Neural cell (in vitro differentiated cells): ENCODE measurements around the gene SPAG8. TPM values are rescaled to one million over a fixed set of nuclear protein-coding genes. Genes with fewer than 3 reads are reported as not detected.

Experiments used
- H2AFZ ChIP-seq: fragments of 200-600, 300-800 bp; sonication (generic), shearing (Covaris generic); 2 replicates; pipeline ENCODE4 v1.6.0; 2014; ENCODE audit warnings: low read depth, mild to moderate bottlenecking, antibody characterized with exemption, low read length, moderate library complexity
- H3F3A ChIP-seq: fragments of 200-600 bp; shearing (Covaris generic); 2 replicates; pipeline ENCODE4 v1.6.1; 2016; ENCODE audit warnings: mild to moderate bottlenecking, moderate library complexity, mixed read lengths, antibody characterized with exemption, low read length; ENCODE audit not compliant: insufficient read depth, poor library complexity, severe bottlenecking
- H3K27ac ChIP-seq: fragments of 200-600, 300-800 bp; sonication (generic), shearing (Covaris generic); 2 replicates; pipeline ENCODE4 v1.5.1; 2014; ENCODE audit warnings: mild to moderate bottlenecking, low read length, moderate library complexity
- H3K27me3 ChIP-seq: fragments of 300-800, 200-600 bp; sonication (generic), shearing (Covaris generic); 2 replicates; pipeline ENCODE4 v1.6.0; 2014; ENCODE audit warnings: mild to moderate bottlenecking, low read depth, low read length, moderate library complexity; ENCODE audit not compliant: insufficient read depth
- H3K36me3 ChIP-seq: fragments of 300-800, 200-600 bp; sonication (generic), shearing (Covaris generic); 2 replicates; pipeline ENCODE4 v1.5.1; 2014; ENCODE audit warnings: mild to moderate bottlenecking, antibody characterized with exemption, low read length, moderate library complexity; ENCODE audit not compliant: insufficient read depth
- H3K4me2 ChIP-seq: fragments of 300-800, 200-600 bp; sonication (generic), shearing (Covaris generic); 2 replicates; pipeline ENCODE4 v1.6.0; 2014; ENCODE audit warnings: mild to moderate bottlenecking, low read length
- H3K4me3 ChIP-seq: fragments of 300-800, 200-600 bp; sonication (generic), shearing (Covaris generic); 2 replicates; pipeline ENCODE4 v1.5.1; 2014; ENCODE audit warnings: mild to moderate bottlenecking, low read length, moderate library complexity
- H3K79me2 ChIP-seq: fragments of 200-600 bp; shearing (Covaris generic); replicated peaks from 2 replicates; pipeline ENCODE4 v1.6.0; 2014; ENCODE audit warnings: mild to moderate bottlenecking, low read length, moderate library complexity; ENCODE audit not compliant: insufficient read depth
- H3K9ac ChIP-seq: fragments of 300-800, 200-600 bp; sonication (generic), shearing (Covaris generic); 2 replicates; pipeline ENCODE4 v1.6.1; 2016; ENCODE audit warnings: mild to moderate bottlenecking, low read length, mixed read lengths
- H3K9me2 ChIP-seq: fragments of 200-600 bp; shearing (Covaris generic); 2 replicates; pipeline ENCODE4 v1.6.1; 2016; ENCODE audit warnings: mild to moderate bottlenecking, low read length, mixed read lengths; ENCODE audit not compliant: insufficient read depth
- H3K9me3 ChIP-seq: fragments of 200-600, 300-800 bp; sonication (generic), shearing (Covaris generic); 2 replicates; pipeline ENCODE4 v1.6.1; 2016; ENCODE audit warnings: mild to moderate bottlenecking, mixed run types, low read length, moderate library complexity, mixed read lengths
- H4K20me1 ChIP-seq: fragments of 200-600 bp; shearing (Covaris generic); 2 replicates; pipeline ENCODE4 v1.6.1; 2016; ENCODE audit warnings: mild to moderate bottlenecking, mixed run types; ENCODE audit not compliant: insufficient read depth
- EP300 ChIP-seq: fragments of 450-650 bp; conservative IDR thresholded peaks from 2 replicates; pipeline ENCODE4 v1.6.1; 2014; ENCODE audit warnings: antibody characterized with exemption, mild to moderate bottlenecking, moderate library complexity; ENCODE audit not compliant: poor library complexity, severe bottlenecking
- EZH2 ChIP-seq: fragments of 200-600, 300-800 bp; shearing (Covaris generic), sonication (generic); IDR thresholded peaks from 2 replicates; pipeline ENCODE4 v1.6.1; 2014; ENCODE audit warnings: antibody characterized with exemption, low read length, borderline replicate concordance, mild to moderate bottlenecking; ENCODE audit not compliant: insufficient read depth, poor library complexity, severe bottlenecking
- MXI1 ChIP-seq: fragments of 450-650 bp; conservative IDR thresholded peaks from 2 replicates; pipeline ENCODE4 v1.6.1; 2014; ENCODE audit warnings: antibody characterized with exemption, mild to moderate bottlenecking; ENCODE audit not compliant: poor library complexity, severe bottlenecking
- POLR2AphosphoS5 ChIP-seq: IDR thresholded peaks from 2 replicates; pipeline ENCODE4 v1.6.1; 2012
- RAD21 ChIP-seq: fragments of 450-650 bp; conservative IDR thresholded peaks from 2 replicates; pipeline ENCODE4 v1.6.1; 2014; ENCODE audit warnings: antibody characterized with exemption, mild to moderate bottlenecking, moderate library complexity
- REST ChIP-seq: IDR thresholded peaks from 2 replicates; pipeline ENCODE4 v1.6.1; 2012; ENCODE audit warnings: borderline replicate concordance
- SMC3 ChIP-seq: fragments of 450-650 bp; conservative IDR thresholded peaks from 2 replicates; pipeline ENCODE4 v1.6.1; 2014; ENCODE audit warnings: antibody characterized with exemption, mild to moderate bottlenecking, moderate library complexity; ENCODE audit not compliant: poor library complexity
- TAF1 ChIP-seq: IDR thresholded peaks from 2 replicates; pipeline ENCODE4 v1.6.1; 2012; ENCODE audit warnings: low read depth
- polyA plus RNA-seq: library from polyadenylated mRNA; depleted of rRNA; stranded (reverse); fragments of >200 nt; gene quantifications from 2 replicates; pipeline ENCODE4 v1.2.3, GENCODE V29; 2014
- TF ChIP-seq, protein P1 (sequence below): fragments of 450-650 bp; IDR thresholded peaks from 2 replicates; pipeline ENCODE4 v1.5.1; 2014; ENCODE audit warnings: antibody characterized with exemption, mild to moderate bottlenecking, moderate library complexity; ENCODE audit not compliant: poor library complexity, severe bottlenecking

SPAG8 gene
- polyA plus RNA-seq, 1 donor from 2014 or later = 2.9 TPM

- Histone ChIP-seq H3F3A (no peaks in the 10 kb centered on the region), H3K9me2 (no peaks in the 10 kb centered on the region), H3K36me3 (peaks cover 9% of the 10 kb centered on the region), H3K27me3 (no peaks in the 10 kb centered on the region), H4K20me1 (no peaks in the 10 kb centered on the region), H3K4me2 (no peak overlapping the region), H3K79me2 (no peaks in the 10 kb centered on the region), H2AFZ (no peak overlapping the region), H3K9me3 (no peaks in the 10 kb centered on the region), H3K4me3 (no peak overlapping the region), H3K27ac (no peak overlapping the region), H3K9ac (no peak overlapping the region)
- no peak for TF ChIP-seq POLR2AphosphoS5
- no peak for TF ChIP-seq TAF1
- no peak for TF ChIP-seq REST
- TF ChIP-seq MXI1 = no peak
- TF ChIP-seq SMC3 = no peak
- TF ChIP-seq, protein P1, sequence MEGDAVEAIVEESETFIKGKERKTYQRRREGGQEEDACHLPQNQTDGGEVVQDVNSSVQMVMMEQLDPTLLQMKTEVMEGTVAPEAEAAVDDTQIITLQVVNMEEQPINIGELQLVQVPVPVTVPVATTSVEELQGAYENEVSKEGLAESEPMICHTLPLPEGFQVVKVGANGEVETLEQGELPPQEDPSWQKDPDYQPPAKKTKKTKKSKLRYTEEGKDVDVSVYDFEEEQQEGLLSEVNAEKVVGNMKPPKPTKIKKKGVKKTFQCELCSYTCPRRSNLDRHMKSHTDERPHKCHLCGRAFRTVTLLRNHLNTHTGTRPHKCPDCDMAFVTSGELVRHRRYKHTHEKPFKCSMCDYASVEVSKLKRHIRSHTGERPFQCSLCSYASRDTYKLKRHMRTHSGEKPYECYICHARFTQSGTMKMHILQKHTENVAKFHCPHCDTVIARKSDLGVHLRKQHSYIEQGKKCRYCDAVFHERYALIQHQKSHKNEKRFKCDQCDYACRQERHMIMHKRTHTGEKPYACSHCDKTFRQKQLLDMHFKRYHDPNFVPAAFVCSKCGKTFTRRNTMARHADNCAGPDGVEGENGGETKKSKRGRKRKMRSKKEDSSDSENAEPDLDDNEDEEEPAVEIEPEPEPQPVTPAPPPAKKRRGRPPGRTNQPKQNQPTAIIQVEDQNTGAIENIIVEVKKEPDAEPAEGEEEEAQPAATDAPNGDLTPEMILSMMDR = no peak
These were observed 40.3 kb upstream of the SPAG8 start for GRCh38 chr9:35852267-35852815.

DNA sequence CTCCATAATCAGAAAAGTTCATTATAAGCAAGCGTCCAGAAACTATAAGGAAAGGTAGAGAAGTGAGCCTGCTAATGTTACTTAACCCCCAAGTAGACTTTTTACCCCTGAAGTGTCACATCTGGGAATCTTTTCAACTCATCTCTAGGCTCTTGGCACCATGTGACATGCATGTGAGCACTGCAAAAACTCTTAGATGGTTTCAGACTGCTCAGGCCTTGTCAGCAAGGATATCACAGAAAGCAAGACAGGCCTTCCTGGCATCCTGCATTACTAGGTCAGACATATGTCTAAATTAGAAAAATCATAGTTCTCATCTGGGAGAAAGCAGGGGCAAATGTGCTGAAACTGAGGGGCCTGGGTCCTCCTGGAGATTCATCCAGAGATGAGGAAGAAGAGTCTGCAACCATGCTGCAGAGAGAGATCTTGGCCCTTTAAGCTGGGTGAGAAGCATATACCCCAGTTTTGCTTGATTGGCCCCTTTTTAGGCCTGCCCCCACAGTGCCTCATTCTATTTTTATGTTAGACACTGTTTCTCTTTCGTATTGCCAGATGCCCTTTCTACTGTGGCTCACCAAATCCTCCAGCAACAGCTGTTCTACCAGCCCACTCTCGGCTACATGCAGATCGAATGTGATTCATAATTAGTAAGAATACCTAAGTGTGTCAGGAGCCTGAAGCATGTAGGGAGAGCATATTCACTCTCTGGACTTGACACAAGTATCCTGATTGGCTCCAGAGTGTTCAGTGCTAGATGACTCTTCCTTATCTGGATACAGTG lies 35.9 kb upstream of the SPAG8 start:
- H3K9me2 ChIP-seq = no peaks in the 10 kb centered on the region
- H3K27me3 ChIP-seq = no peaks in the 10 kb centered on the region
- no peaks in the 10 kb centered on the region for H3K9me3 ChIP-seq
- H3K27ac ChIP-seq = no peak overlapping the region
- H3K9ac ChIP-seq = no peak overlapping the region
- no peak overlapping the region for H3K4me2 ChIP-seq
- no peak overlapping the region for H2AFZ ChIP-seq
- peaks cover 9% of the 10 kb centered on the region for H3K36me3 ChIP-seq
- no peak for TF ChIP-seq EZH2
- no peak for TF ChIP-seq POLR2AphosphoS5
- TF ChIP-seq SMC3 = no peak
- TF ChIP-seq TAF1 = no peak
- no peak for TF ChIP-seq EP300
- TF ChIP-seq RAD21 = no peak
- TF ChIP-seq MXI1 = no peak
- TF ChIP-seq REST = no peak
- TF ChIP-seq, protein P1 = no peak
- no peaks in the 10 kb centered on the region for H4K20me1 ChIP-seq
- no peaks in the 10 kb centered on the region for H3K79me2 ChIP-seq
- no peak overlapping the region for H3K4me3 ChIP-seq
- no peaks in the 10 kb centered on the region for H3F3A ChIP-seq
